T-helper 22 cell (primary cell): ENCODE data around the gene PTPN20.

Experiments used
- DNase-seq: peaks from one replicate; pipeline ENCODE4 v3.0.0-alpha.2; 2020; ENCODE audit warnings: low read depth

Gene PTPN20

GRCh38 chr10:47049056-47049851 lies 138.0 kb downstream of the PTPN20 start:
- DNase-seq: no peak

- DNase-seq: no peak
Measured at GRCh38 chr10:47049906-47050305, 138.7 kb downstream of the PTPN20 start.

- DNase-seq: no peak
Measured at GRCh38 chr10:47050618-47051455, 139.6 kb downstream of the PTPN20 start.

GRCh38 chr10:47051741-47052238 lies 140.6 kb downstream of the PTPN20 start:
- DNase-seq: no peak
